ENCODE measurements around the gene TSPAN17. TPM values are rescaled to one million over a fixed set of nuclear protein-coding genes. Genes with fewer than 3 reads are reported as not detected.
A peak's percentile ranks its signal among the peaks of the same experiment; 100 is the strongest.

The TSPAN17 gene
- total and polyA plus RNA-seq, 2 experiments from 2014 or later = 27.9 to 33.4 TPM

GRCh38 chr5:176678584-176678983, 31.3 kb downstream of the TSPAN17 start:
- no peaks in the 10 kb centered on the region for H3K36me3 ChIP-seq (replicated peaks; ENCODE audit: insufficient read depth, low read depth)
- no peak for DNase-seq (ENCODE audit: low spot score)
- no peaks in the 10 kb centered on the region for H3K4me1 ChIP-seq (ENCODE audit: insufficient read depth)
- H3K79me2 ChIP-seq = no peaks in the 10 kb centered on the region
- H3K4me3 ChIP-seq = no peak overlapping the region
- H2AFZ ChIP-seq = no peak overlapping the region
- no peaks in the 10 kb centered on the region for H4K20me1 ChIP-seq (ENCODE audit: insufficient read depth, poor library complexity, severe bottlenecking)
- H3K9me2 ChIP-seq (replicated peaks; ENCODE audit: insufficient read depth) = no peaks in the 10 kb centered on the region
- TF ChIP-seq EZH2 (IDR thresholded peaks at IDR 0.05; ENCODE audit: borderline replicate concordance) (no peak), EZH2phosphoT487 (IDR thresholded peaks at IDR 0.05; ENCODE audit: low read depth, severe bottlenecking, unreplicated experiment) (no peak), CTCF (IDR thresholded peaks at IDR 0.05; ENCODE audit: poor library complexity) (no peak)
- no peaks in the 10 kb centered on the region for H3K9me3 ChIP-seq (ENCODE audit: low read depth)
- 91% methylated on average over 5 of the region's 5 CpGs for WGBS (ENCODE audit: low lambda C conversion rate, missing lambda C conversion rate)
- no peak overlapping the region for H3K4me2 ChIP-seq
- H3K27me3 ChIP-seq = peaks cover 39% of the 10 kb centered on the region
- H3K27ac ChIP-seq = no peak overlapping the region

DNA sequence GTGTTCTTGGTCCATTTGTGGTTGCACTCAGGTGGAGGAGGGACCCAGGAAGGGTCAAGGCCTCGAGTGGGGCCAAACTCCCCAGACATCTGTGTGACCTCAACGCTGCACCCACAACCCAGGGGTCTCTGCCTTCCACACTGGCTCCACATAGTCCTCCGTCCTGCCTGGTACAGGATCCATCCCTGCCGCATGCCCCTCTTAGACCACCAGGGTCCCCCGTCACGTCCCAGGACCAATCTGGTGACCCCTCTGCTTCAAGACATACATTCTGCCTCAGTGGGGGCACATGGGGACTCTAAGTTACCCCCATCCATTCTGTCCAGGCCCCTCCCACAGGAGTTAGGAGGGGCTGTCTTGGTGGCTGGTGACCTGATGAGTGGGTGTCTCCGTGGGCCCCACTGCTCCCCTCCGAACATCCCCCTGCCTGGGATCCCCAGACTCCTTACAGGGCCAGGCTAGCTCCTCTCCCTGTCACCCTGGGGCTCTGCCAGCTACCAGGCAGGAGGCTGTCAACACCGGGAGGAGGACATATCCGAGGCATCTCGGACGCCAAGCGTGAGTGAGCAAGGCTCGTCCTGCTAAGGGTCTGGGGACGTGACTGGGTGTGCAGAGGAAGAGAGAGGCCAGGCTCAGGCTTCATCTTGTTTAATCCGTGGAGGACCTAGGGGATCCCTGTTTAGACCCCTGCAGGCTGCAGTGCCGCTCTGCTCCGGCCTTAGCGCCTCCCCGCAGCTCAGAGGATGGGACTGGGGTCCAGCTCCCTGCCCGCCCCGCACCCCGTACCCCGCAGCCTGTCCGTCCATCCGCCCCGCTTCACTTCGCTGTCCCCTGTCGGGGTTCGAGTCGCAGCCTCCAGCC, 32.3 kb downstream of the TSPAN17 start:
- Histone ChIP-seq H3K27ac (no peak overlapping the region), H3K36me3 (replicated peaks; ENCODE audit: insufficient read depth, low read depth) (no peaks in the 10 kb centered on the region), H3K4me2 (peak overlapping the region; percentile 44), H3K27me3 (peaks cover 47% of the 10 kb centered on the region), H2AFZ (no peak overlapping the region), H3K4me3 (no peak overlapping the region), H3K79me2 (no peaks in the 10 kb centered on the region), H3K9me2 (replicated peaks; ENCODE audit: insufficient read depth) (no peaks in the 10 kb centered on the region), H4K20me1 (ENCODE audit: insufficient read depth, poor library complexity, severe bottlenecking) (no peaks in the 10 kb centered on the region), H3K9me3 (ENCODE audit: low read depth) (no peaks in the 10 kb centered on the region), H3K4me1 (ENCODE audit: insufficient read depth) (no peaks in the 10 kb centered on the region)
- TF ChIP-seq EZH2phosphoT487 (IDR thresholded peaks at IDR 0.05; ENCODE audit: low read depth, severe bottlenecking, unreplicated experiment) (no peak), EZH2 (IDR thresholded peaks at IDR 0.05; ENCODE audit: borderline replicate concordance) (no peak), CTCF (IDR thresholded peaks at IDR 0.05; ENCODE audit: poor library complexity) (no peak)
- DNase-seq (ENCODE audit: low spot score) = no peak
- WGBS (ENCODE audit: low lambda C conversion rate, missing lambda C conversion rate) = 76% methylated on average over 20 of the region's 31 CpGs

DNA sequence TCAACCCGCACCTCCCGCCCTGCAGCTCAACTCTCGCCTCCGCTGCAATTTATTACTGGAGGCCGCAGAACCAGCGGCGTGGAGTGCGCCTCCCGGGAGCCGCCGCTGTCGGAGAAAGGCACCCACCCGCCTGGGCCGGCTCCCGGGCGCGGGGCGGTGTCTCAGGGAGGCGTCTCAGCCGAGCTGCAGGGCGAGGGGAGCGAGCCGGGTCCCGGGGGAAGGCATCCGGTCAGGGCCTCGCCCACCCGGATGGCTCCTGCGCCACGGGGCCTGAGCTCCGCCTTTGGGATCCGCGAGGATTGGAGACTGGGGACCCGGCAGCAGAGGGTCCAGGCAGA, 32.9 kb downstream of the TSPAN17 start:
- WGBS (ENCODE audit: low lambda C conversion rate, missing lambda C conversion rate) = 36% methylated on average over 30 of the region's 33 CpGs
- H3K36me3 ChIP-seq (replicated peaks; ENCODE audit: insufficient read depth, low read depth) = no peaks in the 10 kb centered on the region
- DNase-seq (ENCODE audit: low spot score) = no peak
- TF ChIP-seq EZH2 (IDR thresholded peaks at IDR 0.05; ENCODE audit: borderline replicate concordance) (no peak), EZH2phosphoT487 (IDR thresholded peaks at IDR 0.05; ENCODE audit: low read depth, severe bottlenecking, unreplicated experiment) (no peak), CTCF (IDR thresholded peaks at IDR 0.05; ENCODE audit: poor library complexity) (no peak)
- H3K4me2 ChIP-seq = peak overlapping the region; percentile 44
- no peaks in the 10 kb centered on the region for H3K79me2 ChIP-seq
- H3K9me2 ChIP-seq (replicated peaks; ENCODE audit: insufficient read depth) = no peaks in the 10 kb centered on the region
- H3K27me3 ChIP-seq = peaks cover 47% of the 10 kb centered on the region
- H3K27ac ChIP-seq = no peak overlapping the region
- H3K4me1 ChIP-seq (ENCODE audit: insufficient read depth) = no peaks in the 10 kb centered on the region
- no peaks in the 10 kb centered on the region for H3K9me3 ChIP-seq (ENCODE audit: low read depth)
- no peak overlapping the region for H2AFZ ChIP-seq
- no peak overlapping the region for H3K4me3 ChIP-seq
- H4K20me1 ChIP-seq (ENCODE audit: insufficient read depth, poor library complexity, severe bottlenecking) = no peaks in the 10 kb centered on the region

Measured in hepatocyte (in vitro differentiated cells).